Lung (tissue), 12 donors: ENCODE measurements around the gene LRRC1. TPM values are rescaled to one million over a fixed set of nuclear protein-coding genes. Genes with fewer than 3 reads are reported as not detected.

Source experiments
- ATAC-seq: fragments of 200-7000 bp; cut with Tn5 transposase; one replicate; pipeline ENCODE4 v1.9.1; 2020; ENCODE audit warnings: moderate number of reproducible peaks; ENCODE audit not compliant: insufficient read depth, low FRiP score
- DNase-seq, 3 donors: peaks; one replicate each; pipeline ENCODE4 v3.0.0-alpha.2; 2013 to 2017
- H3K27ac ChIP-seq, 2 donors: one replicate each; pipeline ENCODE4 v1.5.1; 2013; ENCODE audit warnings: mild to moderate bottlenecking in 2 of 2, moderate library complexity in 2 of 2, control low read depth in 1 of 2, inconsistent platforms in 1 of 2, low read depth in 1 of 2, low read length in 1 of 2
- H3K27me3 ChIP-seq, 3 donors: one replicate each; pipeline ENCODE4 v1.5.1; 2013; ENCODE audit warnings: low read length in 2 of 3; ENCODE audit not compliant: control insufficient read depth in 3 of 3, insufficient read depth in 3 of 3
- H3K36me3 ChIP-seq, 4 donors: one replicate each; pipeline ENCODE4 v1.5.1; 2013; ENCODE audit warnings: low read length in 4 of 4, mild to moderate bottlenecking in 1 of 4, moderate library complexity in 1 of 4; ENCODE audit not compliant: control insufficient read depth in 4 of 4, insufficient read depth in 4 of 4
- H3K4me1 ChIP-seq, 5 donors: one replicate each; pipeline ENCODE4 v1.5.1; 2013; ENCODE audit warnings: low read length in 5 of 5, mild to moderate bottlenecking in 2 of 5, moderate library complexity in 1 of 5; ENCODE audit not compliant: control insufficient read depth in 5 of 5, insufficient read depth in 5 of 5
- H3K4me3 ChIP-seq: one replicate; pipeline ENCODE4 v1.5.1; 2013; ENCODE audit warnings: mild to moderate bottlenecking, control low read depth, moderate library complexity
- H3K9ac ChIP-seq, 2 donors: one replicate each; pipeline ENCODE4 v1.5.1; 2013; ENCODE audit warnings: low read length in 2 of 2, control low read depth in 1 of 2; ENCODE audit not compliant: insufficient read depth in 1 of 2
- H3K9me3 ChIP-seq, 4 donors: one replicate each; pipeline ENCODE4 v1.5.1; 2013; ENCODE audit warnings: low read length in 3 of 4, mild to moderate bottlenecking in 1 of 4, moderate library complexity in 1 of 4; ENCODE audit not compliant: control insufficient read depth in 4 of 4, insufficient read depth in 3 of 4
- WGBS, 2 donors: extraction: QIAGEN DNeasy Blood & Tissue Kit; methylation state at CpG; one replicate each; pipeline ENCODE4 v1.1.7; 2013; 5-methylcytosine and 5-hydroxymethylcytosine counted together
- polyA plus RNA-seq, 2 donors: library from polyadenylated mRNA; stranded (reverse); fragments of 200-250 nt; gene quantifications; one replicate each; pipeline ENCODE4 v1.2.1, GENCODE V29; 2013
- total RNA-seq, 2 donors: library from RNA; depleted of rRNA in 1 of 2; stranded (reverse); fragments of >200 nt in 1 of 2; gene quantifications; one replicate each; pipeline ENCODE4 v1.2.1, GENCODE V29; 2014 to 2021
- TF ChIP-seq, protein P1 (sequence below): IDR thresholded peaks from 2 replicates; pipeline ENCODE4 v1.5.1; 2012; ENCODE audit warnings: mild to moderate bottlenecking; ENCODE audit errors: control extremely low read depth, extremely low read depth
- donor health status: control.
- donor health status: control.
- donor health status: Bipolar disorder and iron deficiency.
- donor health status: healthy.
- donor health status: DM: yes; HTN: yes; CAD: no.

Gene LRRC1
- total and polyA plus RNA-seq, 4 donors = 4.8 to 19.9 (median 9.9) TPM

DNA sequence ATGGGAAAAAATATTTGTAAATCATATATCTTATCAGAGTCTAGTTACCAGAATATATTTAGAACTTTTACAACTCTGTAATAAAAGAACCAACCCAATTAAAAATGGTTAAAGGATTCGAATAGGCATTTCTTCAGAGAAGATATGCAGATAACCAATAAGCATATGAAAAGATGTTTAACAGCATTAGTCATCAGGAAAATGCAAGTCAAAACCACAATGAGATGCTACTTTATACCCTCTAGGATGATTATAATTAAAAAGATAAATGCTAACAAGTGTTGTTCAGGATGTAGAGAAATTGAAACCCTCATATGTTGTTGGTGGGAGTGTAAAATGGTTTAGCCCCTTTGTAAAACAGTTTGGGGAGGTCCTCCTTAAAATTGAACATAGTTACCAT, 94.1 kb downstream of the LRRC1 start:
- Histone ChIP-seq H3K27me3 (no peaks in the 10 kb centered on the region), H3K9me3 (no peaks in the 10 kb centered on the region), H3K36me3 (peaks cover 0 to 1% (median 0%) of the 10 kb centered on the region in 4 donors), H3K4me1 (no peaks in the 10 kb centered on the region), H3K27ac (no peak overlapping the region), H3K9ac (no peak overlapping the region), H3K4me3 (no peak overlapping the region)
- ATAC-seq (no peak), DNase-seq (no peak)
- 77 to 82% methylated on average over 1 of the region's 1 CpG for WGBS, 2 donors
- TF ChIP-seq, protein P1, sequence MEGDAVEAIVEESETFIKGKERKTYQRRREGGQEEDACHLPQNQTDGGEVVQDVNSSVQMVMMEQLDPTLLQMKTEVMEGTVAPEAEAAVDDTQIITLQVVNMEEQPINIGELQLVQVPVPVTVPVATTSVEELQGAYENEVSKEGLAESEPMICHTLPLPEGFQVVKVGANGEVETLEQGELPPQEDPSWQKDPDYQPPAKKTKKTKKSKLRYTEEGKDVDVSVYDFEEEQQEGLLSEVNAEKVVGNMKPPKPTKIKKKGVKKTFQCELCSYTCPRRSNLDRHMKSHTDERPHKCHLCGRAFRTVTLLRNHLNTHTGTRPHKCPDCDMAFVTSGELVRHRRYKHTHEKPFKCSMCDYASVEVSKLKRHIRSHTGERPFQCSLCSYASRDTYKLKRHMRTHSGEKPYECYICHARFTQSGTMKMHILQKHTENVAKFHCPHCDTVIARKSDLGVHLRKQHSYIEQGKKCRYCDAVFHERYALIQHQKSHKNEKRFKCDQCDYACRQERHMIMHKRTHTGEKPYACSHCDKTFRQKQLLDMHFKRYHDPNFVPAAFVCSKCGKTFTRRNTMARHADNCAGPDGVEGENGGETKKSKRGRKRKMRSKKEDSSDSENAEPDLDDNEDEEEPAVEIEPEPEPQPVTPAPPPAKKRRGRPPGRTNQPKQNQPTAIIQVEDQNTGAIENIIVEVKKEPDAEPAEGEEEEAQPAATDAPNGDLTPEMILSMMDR = no peak

DNA sequence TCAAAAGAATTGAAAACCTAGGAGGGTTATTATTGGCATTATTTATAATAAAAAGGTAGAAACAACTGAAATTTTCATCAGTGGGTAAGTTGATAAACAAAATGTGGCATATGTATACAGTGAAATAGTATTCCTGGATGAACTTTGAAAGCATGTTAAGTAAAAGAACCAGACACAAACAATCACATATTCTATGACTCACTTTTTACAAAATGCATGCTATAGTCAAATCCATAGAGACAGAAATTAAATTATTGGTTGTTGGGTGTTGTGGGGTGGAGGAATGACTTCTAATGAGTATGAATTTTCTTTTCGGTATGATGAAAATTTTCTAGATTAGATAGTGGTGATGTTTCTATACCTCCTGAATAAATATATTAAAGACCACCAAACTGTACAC, 94.6 kb downstream of the LRRC1 start:
- H3K4me1 ChIP-seq = no peaks in the 10 kb centered on the region
- no peaks in the 10 kb centered on the region for H3K27me3 ChIP-seq
- no peak overlapping the region for H3K9ac ChIP-seq
- no peak for DNase-seq
- TF ChIP-seq, protein P1 = no peak
- H3K9me3 ChIP-seq = no peaks in the 10 kb centered on the region
- H3K36me3 ChIP-seq = peaks cover 0 to 1% (median 0%) of the 10 kb centered on the region in 4 donors
- no peak for ATAC-seq
- H3K4me3 ChIP-seq = no peak overlapping the region
- H3K27ac ChIP-seq = no peak overlapping the region
- WGBS, 2 donors = 97 to 100% methylated on average over 1 of the region's 1 CpG

DNA sequence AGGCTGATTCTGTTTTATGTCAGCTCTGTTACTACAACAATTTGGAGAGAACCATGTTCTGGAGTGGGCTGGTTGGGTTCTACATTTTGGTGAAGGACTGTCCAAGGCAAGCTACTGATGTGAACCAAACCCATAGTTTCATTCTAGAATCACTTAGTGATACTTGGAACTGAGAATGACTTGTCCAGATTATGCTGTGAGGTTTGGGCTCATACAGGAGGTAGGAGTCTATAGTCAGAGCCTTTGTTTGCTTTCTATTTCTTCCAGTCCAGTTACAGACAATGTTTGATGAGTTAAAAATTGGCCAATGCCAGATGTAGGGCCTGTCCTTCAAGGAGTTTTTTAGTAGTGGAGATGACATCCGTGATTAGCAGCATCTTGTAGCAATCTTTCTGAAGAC, 97.9 kb downstream of the LRRC1 start:
- H3K27ac ChIP-seq = no peak overlapping the region
- no peaks in the 10 kb centered on the region for H3K9me3 ChIP-seq
- no peak overlapping the region for H3K4me3 ChIP-seq
- ATAC-seq (no peak), DNase-seq (no peak)
- H3K36me3 ChIP-seq = peaks cover 0 to 1% (median 0%) of the 10 kb centered on the region in 4 donors
- TF ChIP-seq, protein P1 = no peak
- no peaks in the 10 kb centered on the region for H3K27me3 ChIP-seq
- no peaks in the 10 kb centered on the region for H3K4me1 ChIP-seq
- H3K9ac ChIP-seq = no peak overlapping the region
- WGBS, 2 donors = 88 to 94% methylated on average over 1 of the region's 1 CpG

DNA sequence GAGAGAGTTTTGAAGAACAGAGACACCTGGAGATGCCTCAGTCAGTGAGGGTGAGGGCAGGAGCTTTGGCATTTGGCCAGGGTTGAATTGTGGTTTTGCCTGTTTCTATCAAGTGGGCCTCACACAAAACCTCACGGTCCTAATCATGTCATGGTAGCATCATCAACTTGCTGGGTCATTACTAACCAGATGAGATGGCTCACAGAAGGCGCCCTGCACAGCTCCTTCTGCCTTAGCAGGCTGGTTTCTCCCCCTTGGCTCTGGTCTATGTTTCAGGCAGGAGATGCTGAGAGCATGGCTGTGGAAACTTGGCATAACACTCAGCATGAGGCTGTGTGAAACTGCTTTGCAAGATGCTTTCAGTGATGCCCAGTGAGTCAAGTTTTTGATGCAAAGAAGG, 99.3 kb downstream of the LRRC1 start:
- no peak for ATAC-seq

More for the DNA sequence above, 99.3 kb downstream of the LRRC1 start:
- no peak overlapping the region for H3K9ac ChIP-seq
- H3K27me3 ChIP-seq = no peaks in the 10 kb centered on the region
- no peak overlapping the region for H3K27ac ChIP-seq
- H3K4me3 ChIP-seq = no peak overlapping the region
- peak in 1 of 3 donors; percentile 28 for DNase-seq
- 49 to 50% methylated on average over 2 of the region's 2 CpGs for WGBS, 2 donors
- H3K4me1 ChIP-seq = no peaks in the 10 kb centered on the region
- TF ChIP-seq, protein P1 = no peak
- H3K9me3 ChIP-seq = no peaks in the 10 kb centered on the region
- H3K36me3 ChIP-seq = peaks cover 0 to 1% (median 0%) of the 10 kb centered on the region in 4 donors
